ENCODE measurements around the gene KLHL36. TPM values are rescaled to one million over a fixed set of nuclear protein-coding genes. Genes with fewer than 3 reads are reported as not detected.

KLHL36 gene
- total RNA-seq, 2 experiments from 2014 or later, result 31.1 to 43.2 TPM

DNA sequence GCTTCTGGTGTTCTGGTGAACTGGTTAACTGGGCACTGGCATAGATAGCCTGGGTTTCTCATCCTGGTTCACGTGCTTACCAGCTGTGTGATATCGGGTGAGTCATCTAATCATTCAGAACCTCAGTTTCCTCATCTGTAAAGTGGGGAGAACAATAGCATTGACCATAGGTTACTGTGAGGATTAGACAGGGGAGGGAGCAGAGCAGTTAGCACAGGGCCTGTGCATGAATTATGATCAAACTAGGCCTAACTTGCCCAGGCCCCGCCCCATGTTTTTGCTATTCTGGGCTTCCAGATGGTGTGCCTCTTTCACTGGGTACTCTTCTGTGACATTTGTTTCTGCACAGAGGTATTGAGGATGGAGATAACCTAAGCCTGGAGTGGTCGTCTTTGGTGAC, 4.6 kb upstream of the KLHL36 start:
- Mint-ChIP-seq H3K4me3 (no peak overlapping the region), H3K27ac (no peak overlapping the region), H3K27me3 (no peaks in the 10 kb centered on the region), H3K9me3 (ENCODE audit: low read depth) (peaks cover 6% of the 10 kb centered on the region), H3K4me1 (peaks cover 36% of the 10 kb centered on the region), H3K36me3 (ENCODE audit: low read depth) (no peaks in the 10 kb centered on the region)
- no peak for ATAC-seq
- DNase-seq, result no peak
- intact Hi-C loops (cut with DNase I, micrococcal nuclease), result no loop called here
- ChIA-PET POLR2A (no interaction called here), CTCF (interaction anchor here (1.4 to 1.9 kb wide), 2 partner anchors 21 to 133 kb away, joined by 3 to 5 read pairs; no protein-coding TSS in a partner anchor)

DNA sequence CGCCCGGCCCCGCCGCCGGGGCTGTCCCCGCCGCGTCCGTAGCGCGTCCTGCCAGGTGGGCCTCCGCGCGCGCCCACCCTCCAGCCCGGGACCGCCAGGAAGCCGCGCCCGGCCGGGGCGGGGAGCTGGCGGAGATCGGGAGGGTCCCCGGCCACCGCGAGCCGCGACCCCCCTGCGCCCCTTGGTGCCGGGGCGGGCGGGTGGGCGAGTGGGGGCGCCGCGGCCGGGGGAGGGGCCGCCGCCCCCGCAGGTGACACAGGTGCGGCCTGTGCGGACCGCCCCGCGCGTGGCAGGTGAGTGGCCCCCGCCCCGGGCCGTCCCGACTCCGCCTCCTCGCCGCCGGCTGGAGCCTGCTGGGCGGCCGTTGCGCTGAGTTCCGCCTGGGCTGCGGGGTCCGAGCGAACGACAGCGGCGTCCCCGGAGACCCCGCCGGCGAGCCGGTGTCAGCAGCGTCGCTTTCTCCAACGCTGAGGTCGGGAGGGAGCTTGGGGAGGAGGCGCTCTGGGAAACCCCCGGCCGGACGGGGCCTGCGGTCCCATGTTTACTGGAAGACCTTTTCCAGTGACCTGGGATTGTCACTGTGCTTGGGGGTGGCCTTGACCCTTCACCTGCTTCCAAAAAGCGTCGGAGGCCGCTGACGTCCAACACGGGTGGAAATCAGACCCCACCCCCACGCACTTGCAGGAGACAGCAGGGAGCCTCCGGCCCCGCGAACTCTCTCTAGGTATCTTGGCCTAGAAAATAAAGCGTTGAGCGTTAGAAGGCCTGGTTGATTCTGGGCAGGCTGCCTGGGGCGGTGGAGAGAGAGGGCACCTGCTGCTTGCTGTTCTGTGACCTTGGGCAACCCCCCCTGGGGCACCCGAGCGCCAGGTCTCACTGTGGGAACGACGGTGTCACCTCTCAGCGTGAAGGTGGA, 542 bp downstream of the KLHL36 start:
- peak overlapping the region; percentile 75 for H3K4me3 Mint-ChIP-seq
- peak overlapping the region; percentile 71 for H3K27ac Mint-ChIP-seq
- CTCF ChIA-PET, result interaction anchor here (0.6 to 3.1 kb wide), 2 partner anchors 77 to 364 kb away, joined by 5 to 7 read pairs; no protein-coding TSS in a partner anchor
- no peaks in the 10 kb centered on the region for H3K9me3 Mint-ChIP-seq (ENCODE audit: low read depth)
- intact Hi-C loops (cut with DNase I, micrococcal nuclease), result loop anchor here in 1 of 2 experiments (1.0 to 2.0 kb wide), 4 partner anchors 30 to 145 kb away; partner anchors contain the start of genes COTL1, MEAK7 and USP10
- POLR2A ChIA-PET, result interaction anchor here (0.6 kb wide), 1 partner anchor 71 kb away, joined by 3 read pairs; no protein-coding TSS in a partner anchor
- peaks cover 30% of the 10 kb centered on the region for H3K36me3 Mint-ChIP-seq (ENCODE audit: low read depth)
- DNase-seq, result peak; percentile 63
- H3K27me3 Mint-ChIP-seq, result no peaks in the 10 kb centered on the region
- ATAC-seq, result peak; percentile 57
- peaks cover 48% of the 10 kb centered on the region for H3K4me1 Mint-ChIP-seq

GRCh38 chr16:84649511-84649861, 1.2 kb downstream of the KLHL36 start:
- Mint-ChIP-seq H3K27me3 (no peaks in the 10 kb centered on the region), H3K27ac (peak overlapping the region; percentile 71), H3K9me3 (ENCODE audit: low read depth) (no peaks in the 10 kb centered on the region), H3K4me3 (peak overlapping the region; percentile 75), H3K4me1 (peaks cover 54% of the 10 kb centered on the region), H3K36me3 (ENCODE audit: low read depth) (peaks cover 30% of the 10 kb centered on the region)
- no peak for ATAC-seq
- ChIA-PET CTCF (interaction anchor here (1.1 to 3.1 kb wide), 2 partner anchors 76 to 87 kb away, joined by 4 to 7 read pairs; no protein-coding TSS in a partner anchor), POLR2A (interaction anchor here (0.6 kb wide), 1 partner anchor 71 kb away, joined by 3 read pairs; no protein-coding TSS in a partner anchor)
- intact Hi-C loops (cut with DNase I, micrococcal nuclease), result loop anchor here in 1 of 2 experiments (2.0 kb wide), 1 partner anchor 31 kb away; the partner anchor contains the start of gene COTL1
- DNase-seq, result no peak

- ChIA-PET CTCF (interaction anchor here (1.0 to 3.1 kb wide), 3 partner anchors 9 to 86 kb away, joined by 4 to 7 read pairs (median 4); no protein-coding TSS in a partner anchor), POLR2A (no interaction called here)
- Mint-ChIP-seq H3K9me3 (ENCODE audit: low read depth) (no peaks in the 10 kb centered on the region), H3K4me1 (peaks cover 60% of the 10 kb centered on the region), H3K4me3 (peak overlapping the region; percentile 75), H3K27ac (peak overlapping the region; percentile 11), H3K27me3 (no peaks in the 10 kb centered on the region), H3K36me3 (ENCODE audit: low read depth) (peaks cover 30% of the 10 kb centered on the region)
- intact Hi-C loops (cut with DNase I, micrococcal nuclease), result no loop called here
- no peak for ATAC-seq
- no peak for DNase-seq
These were observed 2.0 kb downstream of the KLHL36 start for GRCh38 chr16:84650062-84650991.

DNA sequence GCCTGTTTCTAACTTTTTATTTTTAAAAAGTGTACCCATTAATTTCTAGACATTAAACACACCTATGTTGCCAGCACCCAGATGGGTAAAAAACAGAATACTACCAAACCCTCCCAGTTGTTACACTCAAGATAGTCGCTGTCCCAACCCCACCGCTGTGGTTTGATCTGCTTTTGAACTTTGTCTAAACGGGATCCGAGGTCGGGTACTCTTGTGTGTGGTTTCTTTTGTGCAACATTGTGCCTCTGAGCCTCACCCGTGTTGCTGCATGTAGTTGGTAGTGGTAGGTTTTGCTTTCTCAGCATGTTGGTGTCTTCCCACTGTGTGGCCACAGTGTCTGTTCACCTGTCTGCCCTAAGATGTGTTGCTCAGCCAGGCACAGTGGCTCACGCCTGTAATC, 4.3 kb downstream of the KLHL36 start:
- Mint-ChIP-seq H3K36me3 (ENCODE audit: low read depth) (peaks cover 41% of the 10 kb centered on the region), H3K27me3 (no peaks in the 10 kb centered on the region), H3K27ac (peak overlapping the region; percentile 28), H3K4me1 (peaks cover 71% of the 10 kb centered on the region), H3K9me3 (ENCODE audit: low read depth) (no peaks in the 10 kb centered on the region), H3K4me3 (peak overlapping the region; percentile 20)
- CTCF ChIA-PET, result interaction anchor here (0.6 to 1.8 kb wide), 6 partner anchors 8 to 384 kb away, joined by 3 to 8 read pairs (median 4); no protein-coding TSS in a partner anchor
- POLR2A ChIA-PET, result interaction anchor here (0.6 kb wide), 1 partner anchor 84 kb away, joined by 5 read pairs; no protein-coding TSS in a partner anchor
- intact Hi-C loops (cut with DNase I, micrococcal nuclease), result no loop called here
- no peak for ATAC-seq
- DNase-seq, result peak; percentile 30

- no peaks in the 10 kb centered on the region for H3K9me3 Mint-ChIP-seq (ENCODE audit: low read depth)
- POLR2A ChIA-PET, result no interaction called here
- H3K4me1 Mint-ChIP-seq, result peaks cover 72% of the 10 kb centered on the region
- CTCF ChIA-PET, result interaction anchor here (0.6 to 1.8 kb wide), 4 partner anchors 18 to 78 kb away, joined by 3 to 10 read pairs (median 6); no protein-coding TSS in a partner anchor
- no peaks in the 10 kb centered on the region for H3K27me3 Mint-ChIP-seq
- intact Hi-C loops (cut with DNase I, micrococcal nuclease), result no loop called here
- peaks cover 56% of the 10 kb centered on the region for H3K36me3 Mint-ChIP-seq (ENCODE audit: low read depth)
- ATAC-seq, result no peak
- no peak overlapping the region for H3K27ac Mint-ChIP-seq
- DNase-seq, result no peak
- no peak overlapping the region for H3K4me3 Mint-ChIP-seq
These were observed 5.9 kb downstream of the KLHL36 start for GRCh38 chr16:84654238-84654637.

DNA sequence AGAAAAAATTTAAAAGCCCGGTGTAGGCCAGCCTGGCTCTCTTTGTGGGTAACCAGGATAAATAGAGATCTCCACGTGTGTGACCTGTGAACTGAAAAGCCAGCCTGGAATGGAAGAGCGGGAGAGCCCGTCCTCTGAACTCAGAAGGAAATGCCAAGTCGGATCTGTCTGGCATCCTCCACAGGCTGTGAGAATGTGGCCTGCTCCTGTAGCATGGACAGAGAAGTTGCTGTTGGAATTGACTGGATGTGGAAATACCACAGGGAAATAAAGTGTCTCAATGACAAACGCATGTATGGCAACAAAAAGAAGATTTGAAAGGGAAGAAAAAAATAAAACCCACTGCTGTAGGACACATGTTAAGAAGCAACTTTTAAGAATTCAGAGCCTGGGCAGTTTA, 6.7 kb downstream of the KLHL36 start:
- Mint-ChIP-seq H3K27me3 (no peaks in the 10 kb centered on the region), H3K4me1 (peaks cover 66% of the 10 kb centered on the region), H3K4me3 (no peak overlapping the region), H3K9me3 (ENCODE audit: low read depth) (no peaks in the 10 kb centered on the region), H3K27ac (no peak overlapping the region), H3K36me3 (ENCODE audit: low read depth) (peaks cover 60% of the 10 kb centered on the region)
- ATAC-seq (no peak), DNase-seq (no peak)
- ChIA-PET POLR2A (no interaction called here), CTCF (no interaction called here)
- intact Hi-C loops (cut with DNase I, micrococcal nuclease), result no loop called here

DNA sequence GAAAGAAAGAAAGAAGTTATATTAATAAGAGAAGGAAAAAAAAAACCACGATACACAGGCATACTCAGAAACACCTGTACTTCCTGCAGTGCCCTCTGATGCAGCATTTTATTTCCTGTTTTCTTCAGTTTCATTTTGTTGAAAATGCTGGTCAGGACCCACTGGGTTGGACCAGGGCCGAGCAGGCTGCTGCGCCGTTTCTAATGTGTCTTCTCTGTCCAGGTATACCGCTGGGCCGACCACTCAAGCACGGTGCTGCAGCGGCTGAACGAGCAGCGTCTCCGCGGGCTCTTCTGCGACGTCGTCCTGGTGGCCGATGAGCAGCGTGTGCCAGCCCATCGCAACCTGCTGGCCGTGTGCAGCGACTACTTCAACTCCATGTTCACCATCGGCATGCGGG, 8.3 kb downstream of the KLHL36 start:
- peaks cover 49% of the 10 kb centered on the region for H3K4me1 Mint-ChIP-seq
- POLR2A ChIA-PET, result no interaction called here
- DNase-seq (no peak), ATAC-seq (no peak)
- H3K9me3 Mint-ChIP-seq (ENCODE audit: low read depth), result no peaks in the 10 kb centered on the region
- no peak overlapping the region for H3K4me3 Mint-ChIP-seq
- peak overlapping the region; percentile 51 for H3K27ac Mint-ChIP-seq
- peaks cover 54% of the 10 kb centered on the region for H3K36me3 Mint-ChIP-seq (ENCODE audit: low read depth)
- intact Hi-C loops (cut with DNase I, micrococcal nuclease), result no loop called here
- CTCF ChIA-PET, result interaction anchor here (2.2 kb wide), 1 partner anchor 15 kb away, joined by 7 read pairs; no protein-coding TSS in a partner anchor
- no peaks in the 10 kb centered on the region for H3K27me3 Mint-ChIP-seq

GRCh38 chr16:84657229-84657837, 9.0 kb downstream of the KLHL36 start:
- Mint-ChIP-seq H3K4me3 (no peak overlapping the region), H3K9me3 (ENCODE audit: low read depth) (no peaks in the 10 kb centered on the region), H3K36me3 (ENCODE audit: low read depth) (peaks cover 54% of the 10 kb centered on the region), H3K27me3 (no peaks in the 10 kb centered on the region), H3K27ac (no peak overlapping the region), H3K4me1 (peaks cover 43% of the 10 kb centered on the region)
- ChIA-PET CTCF (interaction anchor here (2.2 kb wide), 1 partner anchor 15 kb away, joined by 7 read pairs; no protein-coding TSS in a partner anchor), POLR2A (no interaction called here)
- intact Hi-C loops (cut with DNase I, micrococcal nuclease), result no loop called here
- no peak for ATAC-seq
- no peak for DNase-seq

- intact Hi-C loops (cut with DNase I, micrococcal nuclease), result no loop called here
- H3K4me1 Mint-ChIP-seq, result peaks cover 32% of the 10 kb centered on the region
- DNase-seq (no peak), ATAC-seq (no peak)
- POLR2A ChIA-PET, result no interaction called here
- H3K36me3 Mint-ChIP-seq (ENCODE audit: low read depth), result peaks cover 55% of the 10 kb centered on the region
- no peaks in the 10 kb centered on the region for H3K9me3 Mint-ChIP-seq (ENCODE audit: low read depth)
- no peaks in the 10 kb centered on the region for H3K27me3 Mint-ChIP-seq
- CTCF ChIA-PET, result interaction anchor here (2.2 kb wide), 1 partner anchor 13 kb away, joined by 7 read pairs; no protein-coding TSS in a partner anchor
- no peak overlapping the region for H3K4me3 Mint-ChIP-seq
- no peak overlapping the region for H3K27ac Mint-ChIP-seq
These were observed 10.4 kb downstream of the KLHL36 start for GRCh38 chr16:84658690-84659089.
